NOMO-1 treated with DMSO at 0.1 percent for 48 hours (cell line): Measurements from ENCODE around the gene ACTL6B.
A peak's percentile ranks its signal among the peaks of the same experiment; 100 is the strongest.
"Not testable (repeated sequence)": the region's sequence is repeated elsewhere in the genome, so short reads cannot be mapped to it uniquely, and the experiment has no call there.

ENCODE experiments used
- DNase-seq: peaks from one replicate; lab custom pipeline; 2025; ENCODE audit not compliant: unreplicated experiment; lab: John Stamatoyannopoulos, UW

The ACTL6B gene

GRCh38 chr7:100655908-100656674, at the start of gene ACTL6B:
Gene ACTL6B, minus strand, starts transcription at chr7:100656448. Its CDS starts 94 bp downstream, at chr7:100656354.
- DNase-seq = no peak

GRCh38 chr7:100705320-100705752, 49.1 kb upstream of the ACTL6B start:
- peak; percentile 79 for DNase-seq

- DNase-seq = not testable (repeated sequence)
Observed at GRCh38 chr7:100701089-100701488, 44.8 kb upstream of the ACTL6B start.

GRCh38 chr7:100699018-100699417, 42.8 kb upstream of the ACTL6B start:
- no peak for DNase-seq

GRCh38 chr7:100696123-100696521, 39.9 kb upstream of the ACTL6B start:
- no peak for DNase-seq

- DNase-seq = peak; percentile 69
Observed at GRCh38 chr7:100694098-100694745, 38.0 kb upstream of the ACTL6B start, which contains the start of gene GIGYF1. Gene GIGYF1, minus strand, starts transcription at chr7:100694250. Its CDS starts 6,012 bp downstream, at chr7:100688238.

GRCh38 chr7:100693312-100694097, 37.3 kb upstream of the ACTL6B start:
- no peak for DNase-seq

- no peak for DNase-seq
Observed at GRCh38 chr7:100692578-100692961, 36.3 kb upstream of the ACTL6B start.

GRCh38 chr7:100691676-100692577, 35.7 kb upstream of the ACTL6B start:
- DNase-seq = peak; percentile 75

- no peak for DNase-seq
Observed at GRCh38 chr7:100689230-100690135, 33.2 kb upstream of the ACTL6B start.

- DNase-seq = no peak
Observed at GRCh38 chr7:100688326-100688860, 32.1 kb upstream of the ACTL6B start.

GRCh38 chr7:100687751-100688300, 31.6 kb upstream of the ACTL6B start:
- no peak for DNase-seq

- DNase-seq = no peak
Observed at GRCh38 chr7:100687261-100687660, 31.0 kb upstream of the ACTL6B start.

GRCh38 chr7:100686822-100687211, 30.6 kb upstream of the ACTL6B start:
- DNase-seq = no peak

GRCh38 chr7:100686201-100686821, 30.1 kb upstream of the ACTL6B start:
- DNase-seq = no peak

GRCh38 chr7:100685631-100686145, 29.4 kb upstream of the ACTL6B start:
- DNase-seq = no peak

GRCh38 chr7:100685049-100685605, 28.9 kb upstream of the ACTL6B start:
- no peak for DNase-seq

GRCh38 chr7:100684534-100685042, 28.3 kb upstream of the ACTL6B start:
- DNase-seq = no peak
